GM12865 (cell line): Measurements from ENCODE around the gene PPTC7.
"Not testable (repeated sequence)": the region's sequence is repeated elsewhere in the genome, so short reads cannot be mapped to it uniquely, and the experiment has no call there.

ENCODE experiments used
- DNase-seq: peaks from one replicate; pipeline ENCODE4 v3.0.0; 2010; ENCODE audit warnings: low read depth
- H3K4me3 ChIP-seq: 2 replicates; pipeline ENCODE4 v1.5.1; 2011; ENCODE audit warnings: mild to moderate bottlenecking, low read depth, low read length, control low read depth
- TF ChIP-seq, protein P1 (sequence below): IDR thresholded peaks from 2 replicates; pipeline ENCODE4 v1.5.1; 2011; ENCODE audit warnings: low read length, control low read depth, low read depth, inconsistent platforms; ENCODE audit not compliant: insufficient read depth; ENCODE audit errors: missing control alignments

The PPTC7 gene

DNA sequence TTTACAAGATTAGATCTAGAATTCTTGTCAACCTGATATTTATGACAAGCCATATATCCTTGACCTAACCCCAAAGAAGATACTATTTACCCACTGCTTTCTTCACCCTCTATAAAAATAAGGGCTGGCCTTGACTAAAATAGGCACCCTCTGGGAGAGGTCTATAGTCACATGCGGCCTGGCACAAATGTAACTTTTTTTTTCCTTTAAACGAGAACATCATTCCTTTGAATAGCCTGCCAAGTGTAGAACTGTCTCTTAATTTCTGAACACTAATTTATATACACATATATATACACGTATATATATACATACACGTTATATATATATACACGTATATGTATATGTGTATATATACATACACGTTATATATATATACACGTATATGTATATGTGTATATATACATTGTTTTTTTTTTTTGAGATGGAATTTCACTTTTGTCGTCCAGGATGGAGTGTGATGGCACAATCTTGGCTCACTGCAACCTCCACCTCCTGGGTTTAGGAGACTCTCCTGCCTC lies 18.6 kb downstream of the PPTC7 start:
- no peak overlapping the region for H3K4me3 ChIP-seq
- TF ChIP-seq, protein P1, sequence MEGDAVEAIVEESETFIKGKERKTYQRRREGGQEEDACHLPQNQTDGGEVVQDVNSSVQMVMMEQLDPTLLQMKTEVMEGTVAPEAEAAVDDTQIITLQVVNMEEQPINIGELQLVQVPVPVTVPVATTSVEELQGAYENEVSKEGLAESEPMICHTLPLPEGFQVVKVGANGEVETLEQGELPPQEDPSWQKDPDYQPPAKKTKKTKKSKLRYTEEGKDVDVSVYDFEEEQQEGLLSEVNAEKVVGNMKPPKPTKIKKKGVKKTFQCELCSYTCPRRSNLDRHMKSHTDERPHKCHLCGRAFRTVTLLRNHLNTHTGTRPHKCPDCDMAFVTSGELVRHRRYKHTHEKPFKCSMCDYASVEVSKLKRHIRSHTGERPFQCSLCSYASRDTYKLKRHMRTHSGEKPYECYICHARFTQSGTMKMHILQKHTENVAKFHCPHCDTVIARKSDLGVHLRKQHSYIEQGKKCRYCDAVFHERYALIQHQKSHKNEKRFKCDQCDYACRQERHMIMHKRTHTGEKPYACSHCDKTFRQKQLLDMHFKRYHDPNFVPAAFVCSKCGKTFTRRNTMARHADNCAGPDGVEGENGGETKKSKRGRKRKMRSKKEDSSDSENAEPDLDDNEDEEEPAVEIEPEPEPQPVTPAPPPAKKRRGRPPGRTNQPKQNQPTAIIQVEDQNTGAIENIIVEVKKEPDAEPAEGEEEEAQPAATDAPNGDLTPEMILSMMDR: no peak
- DNase-seq: no peak

DNA sequence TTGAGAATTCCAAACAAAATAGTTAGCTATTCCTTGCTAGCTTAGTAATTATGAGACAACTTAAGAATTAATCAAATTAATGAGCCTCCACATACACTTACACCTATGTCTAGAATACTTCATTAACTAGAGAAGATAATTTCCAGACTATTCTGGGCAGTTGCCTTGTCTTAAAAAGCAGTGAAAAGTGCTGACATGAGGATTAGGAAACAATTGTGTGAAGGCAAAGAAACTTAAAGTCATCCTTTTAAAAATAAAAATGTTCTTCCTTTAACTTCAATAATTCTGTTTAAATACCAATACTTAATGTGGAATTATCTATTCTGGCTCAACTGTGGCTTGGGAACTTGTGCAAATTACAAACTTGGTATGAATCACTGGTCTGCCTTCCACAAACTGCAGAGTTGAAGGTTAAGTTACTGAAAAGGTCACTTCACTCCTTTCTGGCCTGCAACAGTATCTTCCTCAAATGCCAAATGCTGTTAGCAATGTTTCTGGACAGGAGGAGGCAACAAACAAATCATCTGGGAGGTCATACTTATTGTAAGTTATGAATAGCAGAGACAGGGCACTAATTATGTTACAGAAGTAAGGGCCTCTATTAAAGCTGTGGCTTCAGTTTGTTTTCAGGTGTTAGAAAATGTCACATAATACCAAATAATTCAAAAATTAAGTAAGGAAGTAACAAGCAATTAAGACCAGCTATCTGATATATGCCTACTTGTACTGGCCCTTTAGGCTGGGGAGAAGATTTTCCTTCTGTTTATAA lies 19.2 kb downstream of the PPTC7 start:
- TF ChIP-seq, protein P1: no peak
- no peak for DNase-seq

DNA sequence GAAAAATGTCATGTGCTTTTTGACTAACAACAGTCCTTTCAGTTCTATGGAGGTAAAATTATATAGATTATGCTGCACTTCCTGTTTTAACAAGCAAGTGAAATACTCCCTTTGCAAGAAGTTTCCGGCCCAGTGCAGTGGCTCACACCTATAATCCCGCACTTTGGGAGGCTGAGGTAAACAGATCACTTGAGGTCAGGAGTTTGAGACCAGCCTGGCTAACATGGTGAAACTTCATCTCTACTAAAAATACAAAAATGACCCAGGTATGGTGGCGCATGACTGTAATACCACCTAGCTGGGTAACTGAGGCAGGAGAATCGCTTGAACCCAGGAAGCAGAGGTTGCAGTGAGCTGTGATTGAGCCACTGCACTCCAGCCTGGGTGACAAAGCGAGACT lies 20.7 kb downstream of the PPTC7 start:
- H3K4me3 ChIP-seq: not testable (repeated sequence)

More for the DNA sequence above, 19.2 kb downstream of the PPTC7 start:
- H3K4me3 ChIP-seq: no peak overlapping the region

DNA sequence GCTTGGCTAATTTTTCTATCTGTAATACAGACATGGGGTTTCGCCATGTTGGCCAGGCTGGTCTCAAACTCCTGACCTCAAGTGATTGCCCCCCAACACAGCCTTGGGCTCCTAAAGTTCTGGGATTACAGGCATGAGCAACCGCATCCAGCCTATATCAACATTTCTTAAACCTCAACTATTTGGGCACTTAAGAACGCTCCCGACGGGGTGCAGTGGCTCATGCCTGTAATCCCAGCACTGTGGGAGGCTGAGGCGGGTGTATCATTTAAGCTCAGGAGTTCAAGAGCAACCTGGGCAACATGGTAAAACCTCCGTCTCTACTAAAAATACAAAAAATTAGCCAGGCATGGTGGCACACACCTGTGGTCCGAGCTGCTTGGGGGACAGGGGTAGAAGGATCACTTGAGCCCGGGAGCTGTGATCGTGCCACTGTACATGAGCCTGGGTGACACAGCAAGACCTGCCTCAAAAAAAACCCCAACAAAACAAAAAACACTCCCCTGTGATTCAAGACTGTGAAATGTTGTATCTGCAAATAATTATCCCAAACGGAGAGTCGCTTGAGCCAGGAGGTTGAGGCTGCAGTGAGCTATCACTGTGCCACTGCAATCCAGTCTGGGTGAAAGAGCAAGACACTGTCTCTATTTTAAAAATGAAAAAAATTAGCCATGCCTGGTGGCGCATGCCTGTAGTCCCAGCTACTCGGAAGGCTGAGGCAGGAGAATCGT lies 21.5 kb downstream of the PPTC7 start:
- TF ChIP-seq, protein P1: no peak
- no peak for DNase-seq
- no peak overlapping the region for H3K4me3 ChIP-seq

More for the DNA sequence above, 20.7 kb downstream of the PPTC7 start:
- peak; percentile 77 for DNase-seq

DNA sequence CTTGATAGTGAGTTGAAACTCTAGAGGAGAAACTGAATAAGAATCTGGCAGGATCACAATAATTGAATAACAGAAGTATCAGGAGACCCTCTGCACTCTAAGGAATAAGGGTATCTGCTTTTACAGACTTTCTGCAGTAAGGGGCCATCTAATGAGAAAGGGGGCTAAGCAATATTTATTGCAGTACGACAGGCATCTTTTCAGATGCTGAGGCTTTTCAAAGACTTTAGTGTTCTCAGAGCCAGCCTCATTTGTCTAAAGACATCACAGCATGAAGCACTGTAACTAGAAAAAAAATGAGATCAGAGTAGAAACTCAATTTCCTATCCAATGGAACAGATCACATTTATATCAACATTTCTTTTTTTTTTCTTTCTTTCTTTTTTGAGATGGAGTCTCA lies 22.2 kb downstream of the PPTC7 start:
- TF ChIP-seq, protein P1: no peak
- H3K4me3 ChIP-seq: no peak overlapping the region
- no peak for DNase-seq

DNA sequence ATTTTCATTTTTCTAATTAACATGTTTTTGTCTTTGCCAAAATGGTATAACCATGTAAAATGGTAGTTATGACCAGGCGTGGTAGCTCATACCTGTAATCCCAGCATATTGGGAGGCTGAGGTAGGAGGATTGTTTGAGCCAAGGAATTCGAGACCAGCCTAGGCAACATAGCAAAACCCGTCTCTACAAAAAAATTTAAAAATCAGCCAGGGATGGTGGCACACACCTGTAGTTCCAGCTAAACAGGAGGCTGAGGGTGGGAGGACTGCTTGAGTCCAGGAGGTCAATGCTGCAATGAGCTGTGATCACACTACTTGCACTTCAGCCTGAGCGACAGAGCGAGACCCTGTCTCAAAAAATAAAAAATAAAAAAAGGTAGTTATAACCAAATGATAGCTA lies 23.1 kb downstream of the PPTC7 start:
- DNase-seq: no peak
- H3K4me3 ChIP-seq: no peak overlapping the region
- TF ChIP-seq, protein P1: no peak

DNA sequence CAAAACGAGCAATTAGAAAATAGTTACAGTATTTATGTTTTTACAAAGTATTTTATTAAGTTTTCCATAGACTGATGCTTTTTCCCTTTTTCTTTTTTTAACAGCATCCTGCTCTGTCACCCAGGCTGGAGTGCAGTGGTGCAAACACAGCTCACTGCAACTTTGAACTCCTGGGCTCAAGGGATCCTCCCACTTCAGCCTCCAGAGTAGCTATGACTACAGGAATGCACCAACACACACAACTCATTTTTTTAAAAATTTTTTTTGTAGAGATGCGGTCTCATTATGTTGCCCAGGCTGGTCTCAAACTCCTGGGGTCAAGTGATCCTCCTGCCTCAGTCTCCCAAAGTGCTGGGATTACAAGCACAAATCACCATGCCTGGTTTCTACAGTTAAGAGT lies 24.2 kb downstream of the PPTC7 start:
- not testable (repeated sequence) for H3K4me3 ChIP-seq, DNase-seq
